Measurements from ENCODE around the gene ATXN7.

Gene ATXN7

GRCh38 chr3:63967675-63968611 is 104.3 kb downstream of the ATXN7 start:
- DNase-seq = peak; percentile 51 to 83

GRCh38 chr3:63968612-63969350 is 105.1 kb downstream of the ATXN7 start:
- no peak for DNase-seq

- DNase-seq = no peak
These were observed 106.2 kb downstream of the ATXN7 start for GRCh38 chr3:63969876-63970275.

- no peak for DNase-seq
These were observed 107.2 kb downstream of the ATXN7 start for GRCh38 chr3:63970631-63971475.

- no peak for DNase-seq
These were observed 108.5 kb downstream of the ATXN7 start for GRCh38 chr3:63972196-63972595.

GRCh38 chr3:63972987-63973386 is 109.3 kb downstream of the ATXN7 start:
- no peak for DNase-seq

- DNase-seq = no peak
These were observed 109.7 kb downstream of the ATXN7 start for GRCh38 chr3:63973406-63973805.

- no peak for DNase-seq
These were observed 110.8 kb downstream of the ATXN7 start for GRCh38 chr3:63974451-63974850.

- no peak for DNase-seq
These were observed 112.1 kb downstream of the ATXN7 start for GRCh38 chr3:63975723-63976122.

- DNase-seq = no peak
These were observed 112.6 kb downstream of the ATXN7 start for GRCh38 chr3:63976161-63976871.

GRCh38 chr3:63976872-63977200 is 113.2 kb downstream of the ATXN7 start:
- DNase-seq = no peak

GRCh38 chr3:63977893-63978292 is 114.2 kb downstream of the ATXN7 start:
- DNase-seq = no peak

GRCh38 chr3:63979093-63979885 is 115.6 kb downstream of the ATXN7 start:
- peak; percentile 44 to 73 for DNase-seq

GRCh38 chr3:63980019-63980418 is 116.4 kb downstream of the ATXN7 start:
- no peak for DNase-seq

GRCh38 chr3:63980830-63981498 is 117.3 kb downstream of the ATXN7 start:
- DNase-seq = peak in 1 of 2 donors; percentile 39

GRCh38 chr3:63981980-63982379 is 118.3 kb downstream of the ATXN7 start:
- no peak for DNase-seq

- no peak for DNase-seq
These were observed 120.7 kb downstream of the ATXN7 start for GRCh38 chr3:63984391-63984790.

GRCh38 chr3:63986146-63986545 is 122.5 kb downstream of the ATXN7 start:
- no peak for DNase-seq

- DNase-seq = no peak
These were observed 123.2 kb downstream of the ATXN7 start for GRCh38 chr3:63986831-63987230.

- DNase-seq = no peak
These were observed 125.3 kb downstream of the ATXN7 start for GRCh38 chr3:63988943-63989342.

- no peak for DNase-seq
These were observed 126.5 kb downstream of the ATXN7 start for GRCh38 chr3:63990204-63990603.

All from CD4-positive, alpha-beta T cell treated with Interleukin-4 for 1 hour (primary cell).